ENCODE results near the gene UNC5C.

GRCh38 chr4:95197353-95197752 is 351.4 kb downstream of the UNC5C start:
- TF ChIP-seq, protein P1, sequence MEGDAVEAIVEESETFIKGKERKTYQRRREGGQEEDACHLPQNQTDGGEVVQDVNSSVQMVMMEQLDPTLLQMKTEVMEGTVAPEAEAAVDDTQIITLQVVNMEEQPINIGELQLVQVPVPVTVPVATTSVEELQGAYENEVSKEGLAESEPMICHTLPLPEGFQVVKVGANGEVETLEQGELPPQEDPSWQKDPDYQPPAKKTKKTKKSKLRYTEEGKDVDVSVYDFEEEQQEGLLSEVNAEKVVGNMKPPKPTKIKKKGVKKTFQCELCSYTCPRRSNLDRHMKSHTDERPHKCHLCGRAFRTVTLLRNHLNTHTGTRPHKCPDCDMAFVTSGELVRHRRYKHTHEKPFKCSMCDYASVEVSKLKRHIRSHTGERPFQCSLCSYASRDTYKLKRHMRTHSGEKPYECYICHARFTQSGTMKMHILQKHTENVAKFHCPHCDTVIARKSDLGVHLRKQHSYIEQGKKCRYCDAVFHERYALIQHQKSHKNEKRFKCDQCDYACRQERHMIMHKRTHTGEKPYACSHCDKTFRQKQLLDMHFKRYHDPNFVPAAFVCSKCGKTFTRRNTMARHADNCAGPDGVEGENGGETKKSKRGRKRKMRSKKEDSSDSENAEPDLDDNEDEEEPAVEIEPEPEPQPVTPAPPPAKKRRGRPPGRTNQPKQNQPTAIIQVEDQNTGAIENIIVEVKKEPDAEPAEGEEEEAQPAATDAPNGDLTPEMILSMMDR (IDR thresholded peaks at IDR 0.05) = no peak
- TF ChIP-seq TCF7L2 (IDR thresholded peaks at IDR 0.05; ENCODE audit: low read depth, low read length) (no peak), REST (IDR thresholded peaks at IDR 0.05; ENCODE audit: insufficient read depth in 1 of 2, low read depth in 2 of 2, low read length in 1 of 2) (no peak), POLR2AphosphoS5 (IDR thresholded peaks at IDR 0.05; ENCODE audit: low read depth, low read length) (no peak)

Data from Panc1 (cell line).